MM.1S (cell line): ENCODE data around the gene KLHL14.

Experiments
- DNase-seq: peaks from one replicate; pipeline ENCODE4 v3.0.0-alpha.2; 2015
- H2AFZ ChIP-seq: fragments of 300-600 bp; sonication (generic); 2 replicates; pipeline ENCODE4 v1.6.0; 2016; ENCODE audit warnings: antibody characterized with exemption, low read length
- H3F3A ChIP-seq: fragments of 300-600 bp; sonication (generic); 2 replicates; pipeline ENCODE4 v1.6.1; 2016; ENCODE audit warnings: mild to moderate bottlenecking, antibody characterized with exemption, low read length, moderate library complexity, mixed read lengths; ENCODE audit not compliant: insufficient read depth
- H3K27ac ChIP-seq: fragments of 300-600 bp; sonication (generic); 2 replicates; pipeline ENCODE4 v1.5.1; 2016; ENCODE audit warnings: mild to moderate bottlenecking, low read length
- H3K27me3 ChIP-seq: fragments of 300-600 bp; sonication (generic); replicated peaks from 2 replicates; pipeline ENCODE4 v1.6.0; 2016; ENCODE audit warnings: low read length; ENCODE audit not compliant: insufficient read depth
- H3K36me3 ChIP-seq: fragments of 300-600 bp; sonication (generic); replicated peaks from 2 replicates; pipeline ENCODE4 v1.6.1; 2016; ENCODE audit warnings: mild to moderate bottlenecking, low read length, mixed read lengths; ENCODE audit not compliant: insufficient read depth
- H3K4me1 ChIP-seq: fragments of 300-600 bp; sonication (generic); 2 replicates; pipeline ENCODE4 v1.6.1; 2016; ENCODE audit warnings: low read length, mixed read lengths
- H3K4me2 ChIP-seq: fragments of 300-600 bp; sonication (generic); 2 replicates; pipeline ENCODE4 v1.6.0; 2016; ENCODE audit warnings: low read depth, low read length
- H3K4me3 ChIP-seq: fragments of 300-600 bp; sonication (generic); 2 replicates; pipeline ENCODE4 v1.5.1; 2016; ENCODE audit warnings: low read length, mixed read lengths
- H3K79me2 ChIP-seq: fragments of 300-600 bp; sonication (generic); 2 replicates; pipeline ENCODE4 v1.6.1; 2016; ENCODE audit warnings: mixed run types, low read length, mixed read lengths
- H3K9ac ChIP-seq: fragments of 300-600 bp; sonication (generic); 2 replicates; pipeline ENCODE4 v1.6.1; 2016; ENCODE audit warnings: low read length, mixed read lengths
- H3K9me2 ChIP-seq: fragments of 300-600 bp; sonication (generic); replicated peaks from 2 replicates; pipeline ENCODE4 v1.6.1; 2016; ENCODE audit warnings: mild to moderate bottlenecking, low read length, mixed read lengths; ENCODE audit not compliant: insufficient read depth
- H3K9me3 ChIP-seq: fragments of 300-600 bp; sonication (generic); replicated peaks from 2 replicates; pipeline ENCODE4 v1.6.1; 2016; ENCODE audit warnings: mild to moderate bottlenecking, low read length, mixed read lengths; ENCODE audit not compliant: insufficient read depth
- H4K20me1 ChIP-seq: fragments of 300-600 bp; sonication (generic); 2 replicates; pipeline ENCODE4 v1.6.1; 2016; ENCODE audit warnings: mild to moderate bottlenecking, low read length, moderate library complexity, mixed read lengths; ENCODE audit not compliant: insufficient read depth
- CTCF ChIP-seq: fragments of 300-600 bp; sonication (generic); IDR thresholded peaks from 2 replicates; pipeline ENCODE4 v1.5.1; 2016; ENCODE audit warnings: antibody characterized with exemption, low read length, mixed read lengths
- EZH2 ChIP-seq: fragments of 300-600 bp; sonication (generic); optimal IDR thresholded peaks from 2 replicates; pipeline ENCODE3; 2017; ENCODE audit warnings: low read depth, mild to moderate bottlenecking, antibody characterized with exemption, low read length, mixed read lengths
- EZH2phosphoT487 ChIP-seq: fragments of 300-600 bp; sonication (generic); IDR thresholded peaks from 2 replicates; pipeline ENCODE4 v1.6.1; 2018; ENCODE audit warnings: antibody characterized with exemption, low read length

The KLHL14 gene

GRCh38 chr18:32804134-32804888 is 31.5 kb upstream of the KLHL14 start:
- H2AFZ ChIP-seq: no peak overlapping the region

DNA sequence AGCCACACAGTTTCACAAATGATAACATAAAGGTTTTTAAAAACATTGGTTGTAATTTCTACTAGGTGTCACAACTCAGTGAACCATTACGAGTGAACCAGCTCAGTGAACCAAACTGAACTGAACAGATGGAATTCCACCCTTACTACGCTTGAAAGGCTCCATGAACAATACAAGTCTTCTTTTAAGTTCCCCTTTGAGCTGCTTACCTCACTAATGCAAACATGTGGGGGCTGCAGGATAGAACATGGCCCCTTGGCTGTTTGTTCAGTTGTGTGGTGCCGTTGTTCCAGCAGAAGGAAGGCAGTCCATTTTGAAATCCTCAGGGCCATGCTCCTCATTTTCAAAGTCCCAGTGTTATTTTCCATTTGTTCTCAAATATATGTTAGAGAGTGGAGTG is 30.7 kb upstream of the KLHL14 start:
- H3F3A ChIP-seq: no peaks in the 10 kb centered on the region
- H3K4me2 ChIP-seq: no peak overlapping the region
- H3K27me3 ChIP-seq: no peaks in the 10 kb centered on the region
- no peak overlapping the region for H2AFZ ChIP-seq
- no peak overlapping the region for H3K27ac ChIP-seq
- H3K36me3 ChIP-seq: no peaks in the 10 kb centered on the region
- H4K20me1 ChIP-seq: no peaks in the 10 kb centered on the region
- DNase-seq: no peak
- H3K9me2 ChIP-seq: no peaks in the 10 kb centered on the region
- TF ChIP-seq EZH2phosphoT487 (no peak), CTCF (no peak), EZH2 (no peak)
- H3K4me1 ChIP-seq: no peaks in the 10 kb centered on the region
- H3K79me2 ChIP-seq: no peaks in the 10 kb centered on the region
- no peak overlapping the region for H3K4me3 ChIP-seq
- no peak overlapping the region for H3K9ac ChIP-seq
- no peaks in the 10 kb centered on the region for H3K9me3 ChIP-seq

More at GRCh38 chr18:32804134-32804888, 31.5 kb upstream of the KLHL14 start:
- H3K9ac ChIP-seq: no peak overlapping the region
- H3K4me3 ChIP-seq: no peak overlapping the region
- H3K9me3 ChIP-seq: no peaks in the 10 kb centered on the region
- no peaks in the 10 kb centered on the region for H3K9me2 ChIP-seq
- no peaks in the 10 kb centered on the region for H4K20me1 ChIP-seq
- no peaks in the 10 kb centered on the region for H3K79me2 ChIP-seq
- H3K36me3 ChIP-seq: no peaks in the 10 kb centered on the region
- no peak for TF ChIP-seq EZH2phosphoT487
- TF ChIP-seq CTCF: no peak
- no peak for TF ChIP-seq EZH2
- H3F3A ChIP-seq: no peaks in the 10 kb centered on the region
- DNase-seq: no peak
- no peak overlapping the region for H3K4me2 ChIP-seq
- H3K27ac ChIP-seq: no peak overlapping the region
- H3K4me1 ChIP-seq: no peaks in the 10 kb centered on the region
- H3K27me3 ChIP-seq: no peaks in the 10 kb centered on the region

- Histone ChIP-seq H3K27ac (no peak overlapping the region), H3K4me2 (no peak overlapping the region), H3F3A (no peaks in the 10 kb centered on the region), H4K20me1 (no peaks in the 10 kb centered on the region), H2AFZ (no peak overlapping the region), H3K4me3 (no peak overlapping the region), H3K9ac (no peak overlapping the region), H3K27me3 (no peaks in the 10 kb centered on the region), H3K9me2 (no peaks in the 10 kb centered on the region), H3K9me3 (no peaks in the 10 kb centered on the region), H3K36me3 (no peaks in the 10 kb centered on the region), H3K4me1 (no peaks in the 10 kb centered on the region), H3K79me2 (no peaks in the 10 kb centered on the region)
- TF ChIP-seq EZH2: no peak
- TF ChIP-seq EZH2phosphoT487: no peak
- no peak for TF ChIP-seq CTCF
- no peak for DNase-seq
These were observed 30.0 kb upstream of the KLHL14 start for GRCh38 chr18:32802591-32803451.
